GM12878 (cell line): ENCODE results near the gene MYOM1. TPM values are rescaled to one million over a fixed set of nuclear protein-coding genes. Genes with fewer than 3 reads are reported as not detected.
"Not testable (repeated sequence)": the region's sequence is repeated elsewhere in the genome, so short reads cannot be mapped to it uniquely, and the experiment has no call there.

Experiments used
- ATAC-seq: fragments of 200-7000 bp; cut with Tn5 transposase; 3 replicates; pipeline ENCODE4 v1.9.1; 2020; ENCODE audit warnings: mild to moderate bottlenecking, moderate library complexity
- BruUV-seq: library from RNA; stranded (reverse); fragments of 400-500 nt; replicated peaks from 2 replicates; lab custom pipeline; 2021; lab: Mats Ljungman, UMichigan
- CTCF ChIA-PET: fragments of 300-600 bp; sonication (Branson Sonifier 250); formaldehyde crosslinking; extraction: SDS; loops from one replicate; lab custom pipeline; 2021; ENCODE audit warnings: inconsistent platforms; lab: Yijun Ruan, JAX
- POLR2A ChIA-PET: fragments of 350-600 bp; formaldehyde crosslinking; extraction: SDS; loops from one replicate; lab custom pipeline; 2021; ENCODE audit warnings: inconsistent platforms; lab: Charles Lee
- RAD21 ChIA-PET: fragments of 300-600 bp; sonication (Branson Sonifier 250); formaldehyde crosslinking; loops from one replicate; lab custom pipeline; 2023; ENCODE audit warnings: antibody characterized with exemption; ENCODE audit not compliant: unreplicated experiment; lab: Charles Lee
- SMC1A ChIA-PET: fragments of 300-600 bp; sonication (Branson Sonifier 250); formaldehyde crosslinking; loops from one replicate; lab custom pipeline; 2023; ENCODE audit not compliant: unreplicated experiment, uncharacterized antibody; lab: Charles Lee
- DNase-seq: peaks from one replicate; pipeline ENCODE4 v3.0.0-alpha.2; 2011; ENCODE audit warnings: low read depth, low spot score
- FAIRE-seq: peaks from 3 replicates; lab custom pipeline; 2011; peaks lifted over from hg19 to GRCh38; lab: Jason Lieb, UNC
- H2AFZ ChIP-seq: 2 replicates; pipeline ENCODE4 v1.6.0; 2011; ENCODE audit warnings: low read depth, low read length, control low read depth; ENCODE audit not compliant: control insufficient read depth
- H3K27ac ChIP-seq: 2 replicates; pipeline ENCODE4 v1.5.1; 2011; ENCODE audit warnings: control low read depth; ENCODE audit not compliant: control insufficient read depth, insufficient read depth
- H3K27me3 ChIP-seq, 2 experiments: replicated peaks in 1 of 2; 2 replicates each; pipeline versions ENCODE4 v1.6.0 to v1.6.1; 2011; ENCODE audit warnings: low read length in 1 of 2; ENCODE audit not compliant: control insufficient read depth in 2 of 2, insufficient read depth in 2 of 2
- H3K36me3 ChIP-seq, 2 experiments: 2 replicates each; pipeline ENCODE4 v1.5.1; 2011; ENCODE audit warnings: low read length in 1 of 2; ENCODE audit not compliant: control insufficient read depth in 2 of 2, insufficient read depth in 2 of 2
- H3K4me1 ChIP-seq: 2 replicates; pipeline ENCODE4 v1.6.1; 2011; ENCODE audit warnings: mild to moderate bottlenecking, low read length, moderate library complexity, mixed read lengths; ENCODE audit not compliant: control insufficient read depth, insufficient read depth
- H3K4me2 ChIP-seq: 2 replicates; pipeline ENCODE4 v1.6.0; 2011; ENCODE audit warnings: control low read depth; ENCODE audit not compliant: control insufficient read depth, insufficient read depth
- H3K4me3 ChIP-seq: fragments of 200-600 bp; sonication (generic); 2 replicates; pipeline ENCODE4 v1.5.1; 2016
- H3K79me2 ChIP-seq: 2 replicates; pipeline ENCODE4 v1.6.0; 2011; ENCODE audit warnings: low read length; ENCODE audit not compliant: control insufficient read depth, insufficient read depth
- H3K9ac ChIP-seq: 2 replicates; pipeline ENCODE4 v1.8.0; 2011; ENCODE audit warnings: low read length, control low read depth, mixed read lengths; ENCODE audit not compliant: control insufficient read depth, insufficient read depth
- H3K9me3 ChIP-seq: replicated peaks from 3 replicates; pipeline ENCODE4 v1.5.1; 2011; ENCODE audit warnings: mild to moderate bottlenecking, low read length; ENCODE audit not compliant: control insufficient read depth, insufficient read depth
- H4K20me1 ChIP-seq: 2 replicates; pipeline ENCODE4 v1.6.0; 2011; ENCODE audit not compliant: control insufficient read depth, insufficient read depth
- EZH2 ChIP-seq: IDR thresholded peaks from 2 replicates; pipeline ENCODE4 v1.6.1; 2012; ENCODE audit warnings: low read depth, mild to moderate bottlenecking, control low read depth, inconsistent platforms, low read length, borderline replicate concordance; ENCODE audit not compliant: control insufficient read depth
- TCF7 ChIP-seq: IDR thresholded peaks from 2 replicates; pipeline ENCODE4 v1.6.1; 2014; ENCODE audit warnings: antibody characterized with exemption, borderline replicate concordance
- WGBS: methylation state at CpG from one replicate; pipeline ENCODE4 v1.1.6; 2016; ENCODE audit warnings: low lambda C conversion rate; ENCODE audit not compliant: insufficient replicate concordance, insufficient coverage; ENCODE audit errors: missing lambda C conversion rate; 5-methylcytosine and 5-hydroxymethylcytosine counted together
- in situ Hi-C: fragments of 300-500 bp; cut with MboI; formaldehyde crosslinking; loops from 9 replicates; pipeline ENCODE4 v1.14.3; 2018; ENCODE audit warnings: mixed read lengths
- intact Hi-C: fragments of 100-400 bp; cut with micrococcal nuclease; formaldehyde crosslinking; loops from one replicate; pipeline ENCODE4 v1.14.2; 2022; ENCODE audit not compliant: unreplicated experiment
- polyA plus RNA-seq, 11 experiments: library from polyadenylated mRNA; depleted of rRNA in 4 of 11; unstranded in 6 of 11; stranded (reverse) in 5 of 11; fragments of >200 nt; fragmentation: Nextera tagmentation in 4 of 11; fragmentation: Illumina TruSeq in 1 of 11; extraction: Ambion mirVana in 4 of 11; extraction: Trizol in 1 of 11; gene quantifications; 1 replicate in 1 of 11; 2 replicates in 10 of 11; pipeline versions ENCODE4 v1.2.1 to v1.2.3, GENCODE V29; 2011 to 2016; ENCODE audit warnings: inconsistent platforms in 2 of 11, missing spikeins in 2 of 11, low read depth in 1 of 11
- total RNA-seq, 4 experiments: library from RNA; depleted of rRNA in 3 of 4; stranded (reverse); fragments of >200 nt in 3 of 4; fragmentation: Illumina TruSeq in 1 of 4; extraction: Trizol in 1 of 4; gene quantifications; 2 replicates each; pipeline versions ENCODE4 v1.2.1 to v1.2.3, GENCODE V29; 2013 to 2021

Gene MYOM1
- total and polyA plus RNA-seq, 10 of the 15 experiments (the other 5 are each of a cell fraction or from before 2014, with no cell fraction given): 0.06 to 1.0 (median 0.57) TPM

GRCh38 chr18:3029215-3029952 is 190.4 kb downstream of the MYOM1 start:
- intact Hi-C loops: no loop called here
- ChIA-PET SMC1A (interaction anchor here (1.4 kb wide), 1 partner anchor 36 kb away, joined by 4 read pairs; no protein-coding TSS in a partner anchor), CTCF (no interaction called here), POLR2A (interaction anchor here (0.7 kb wide), 1 partner anchor 11 kb away, joined by 3 read pairs; no protein-coding TSS in a partner anchor), RAD21 (no interaction called here)
- no peaks in the 10 kb centered on the region for H3K79me2 ChIP-seq
- FAIRE-seq (no peak), ATAC-seq (no peak), DNase-seq (no peak)
- H4K20me1 ChIP-seq: no peaks in the 10 kb centered on the region
- H3K36me3 ChIP-seq: no peaks in the 10 kb centered on the region
- peak overlapping the region; percentile 33; the same call in 1 of the 2 replicates for H2AFZ ChIP-seq
- H3K4me2 ChIP-seq: no peak overlapping the region
- in situ Hi-C loops: no loop called here
- H3K27ac ChIP-seq: no peak overlapping the region
- H3K27me3 ChIP-seq: no peaks in the 10 kb centered on the region
- no peak overlapping the region for H3K4me3 ChIP-seq
- H3K9ac ChIP-seq: no peak overlapping the region
- BruUV-seq: no TSS peak
- WGBS: 61% methylated on average over 12 of the region's 12 CpGs
- no peak for TF ChIP-seq EZH2
- TF ChIP-seq TCF7: no peak
- no peaks in the 10 kb centered on the region for H3K4me1 ChIP-seq
- no peaks in the 10 kb centered on the region for H3K9me3 ChIP-seq

- H3K27me3 ChIP-seq, H3K36me3 ChIP-seq, H3K79me2 ChIP-seq, H4K20me1 ChIP-seq, RAD21 ChIA-PET, in situ Hi-C loops, intact Hi-C loops, H3K27ac ChIP-seq, H3K9ac ChIP-seq, FAIRE-seq, BruUV-seq, H2AFZ ChIP-seq, H3K9me3 ChIP-seq, POLR2A ChIA-PET, H3K4me3 ChIP-seq, ATAC-seq, H3K4me1 ChIP-seq, DNase-seq, SMC1A ChIA-PET, H3K4me2 ChIP-seq: not testable (repeated sequence)
- 64% methylated on average over 3 of the region's 3 CpGs for WGBS
- CTCF ChIA-PET: interaction anchor here (1.5 kb wide), 1 partner anchor 34 kb away, joined by 5 read pairs; no protein-coding TSS in a partner anchor
Measured at GRCh38 chr18:3028115-3028514, 191.7 kb downstream of the MYOM1 start.
